Activated naive CD8-positive, alpha-beta T cell treated with anti-CD3 and anti-CD28 coated beads, Interleukin-2, amount 50 U/mL, for 16 hours (primary cell): ENCODE data around the gene OPCML.

ENCODE experiments used
- DNase-seq: peaks from one replicate; pipeline ENCODE4 v3.0.0-alpha.2; 2020; ENCODE audit warnings: low read depth, low spot score

OPCML gene

GRCh38 chr11:132941761-132942160, 590.5 kb downstream of the OPCML start:
- no peak for DNase-seq

- DNase-seq, result no peak
Measured at GRCh38 chr11:132941024-132941646, 591.2 kb downstream of the OPCML start.

- no peak for DNase-seq
Measured at GRCh38 chr11:132937016-132937415, 595.3 kb downstream of the OPCML start.

GRCh38 chr11:132935383-132935782, 596.9 kb downstream of the OPCML start:
- no peak for DNase-seq

GRCh38 chr11:132933703-132934102, 598.6 kb downstream of the OPCML start:
- DNase-seq, result no peak

- no peak for DNase-seq
Measured at GRCh38 chr11:132925825-132926469, 606.4 kb downstream of the OPCML start.

GRCh38 chr11:132921597-132921996, 610.7 kb downstream of the OPCML start:
- DNase-seq, result no peak

GRCh38 chr11:132920451-132921096, 611.7 kb downstream of the OPCML start:
- no peak for DNase-seq

GRCh38 chr11:132914600-132914999, 617.7 kb downstream of the OPCML start:
- DNase-seq, result no peak

- DNase-seq, result no peak
Measured at GRCh38 chr11:132913886-132914285, 618.4 kb downstream of the OPCML start.

GRCh38 chr11:132913295-132913694, 619.0 kb downstream of the OPCML start:
- DNase-seq, result no peak

GRCh38 chr11:132911186-132911585, 621.1 kb downstream of the OPCML start:
- DNase-seq, result no peak

GRCh38 chr11:132910011-132910760, 622.1 kb downstream of the OPCML start:
- no peak for DNase-seq

GRCh38 chr11:132909021-132909606, 623.2 kb downstream of the OPCML start:
- DNase-seq, result no peak

- no peak for DNase-seq
Measured at GRCh38 chr11:132908414-132908810, 623.9 kb downstream of the OPCML start.

GRCh38 chr11:132907651-132908413, 624.5 kb downstream of the OPCML start:
- no peak for DNase-seq

GRCh38 chr11:132904607-132905006, 627.7 kb downstream of the OPCML start:
- DNase-seq, result no peak

- no peak for DNase-seq
Measured at GRCh38 chr11:132904091-132904490, 628.2 kb downstream of the OPCML start.

GRCh38 chr11:132901638-132902471, 630.4 kb downstream of the OPCML start:
- no peak for DNase-seq

GRCh38 chr11:132898676-132899075, 633.6 kb downstream of the OPCML start:
- DNase-seq, result no peak
